ENCODE data around the gene TMEM131.

TMEM131 gene

GRCh38 chr2:97871096-97871780 is 124.5 kb downstream of the TMEM131 start:
- Histone ChIP-seq H3K4me2 (ENCODE audit: low read length) (0 out of 2 replicates have a peak overlapping the region, but pooled peaks have one; percentile 11), H3K9ac (ENCODE audit: low read length) (no peak overlapping the region), H3K27ac (ENCODE audit: low read length) (no peak overlapping the region), H4K20me1 (ENCODE audit: insufficient read depth, low read length) (peaks cover 31% of the 10 kb centered on the region), H3K27me3 (ENCODE audit: low read depth, low read length) (no peaks in the 10 kb centered on the region), H2AFZ (ENCODE audit: low read depth, low read length) (no peak overlapping the region), H3K79me2 (ENCODE audit: low read length) (peaks cover 72% of the 10 kb centered on the region), H3K4me1 (ENCODE audit: low read length) (peaks cover 12% of the 10 kb centered on the region), H3K9me3 (ENCODE audit: insufficient read depth, low read length) (no peaks in the 10 kb centered on the region), H3K36me3 (replicated peaks; ENCODE audit: low read depth, low read length) (peaks cover 20% of the 10 kb centered on the region), H3K4me3 (ENCODE audit: low read length) (no peak overlapping the region)
- no peak for TF ChIP-seq CTCF (IDR thresholded peaks at IDR 0.05; ENCODE audit: low read depth, low read length)

- H2AFZ ChIP-seq (ENCODE audit: low read depth, low read length), result no peak overlapping the region
- no peak overlapping the region for H3K27ac ChIP-seq (ENCODE audit: low read length)
- no peaks in the 10 kb centered on the region for H3K9me3 ChIP-seq (ENCODE audit: insufficient read depth, low read length)
- H3K4me3 ChIP-seq (ENCODE audit: low read length), result no peak overlapping the region
- no peak overlapping the region for H3K9ac ChIP-seq (ENCODE audit: low read length)
- H3K4me1 ChIP-seq (ENCODE audit: low read length), result peaks cover 12% of the 10 kb centered on the region
- H3K4me2 ChIP-seq (ENCODE audit: low read length), result 0 out of 2 replicates have a peak overlapping the region, but pooled peaks have one; percentile 11
- H3K36me3 ChIP-seq (replicated peaks; ENCODE audit: low read depth, low read length), result peaks cover 22% of the 10 kb centered on the region
- no peaks in the 10 kb centered on the region for H3K27me3 ChIP-seq (ENCODE audit: low read depth, low read length)
- peaks cover 66% of the 10 kb centered on the region for H3K79me2 ChIP-seq (ENCODE audit: low read length)
- peaks cover 31% of the 10 kb centered on the region for H4K20me1 ChIP-seq (ENCODE audit: insufficient read depth, low read length)
- TF ChIP-seq EZH2phosphoT487 (IDR thresholded peaks at IDR 0.05; ENCODE audit: low read depth) (no peak), CTCF (IDR thresholded peaks at IDR 0.05; ENCODE audit: low read depth, low read length) (peak; percentile 17; the same call in 1 of the 2 replicates)
These were observed 125.3 kb downstream of the TMEM131 start for GRCh38 chr2:97870396-97870843.

- Histone ChIP-seq H2AFZ (ENCODE audit: low read depth, low read length) (no peak overlapping the region), H3K27ac (ENCODE audit: low read length) (no peak overlapping the region), H3K9me3 (ENCODE audit: insufficient read depth, low read length) (no peaks in the 10 kb centered on the region), H3K4me2 (ENCODE audit: low read length) (no peak overlapping the region), H3K4me3 (ENCODE audit: low read length) (no peak overlapping the region), H3K27me3 (ENCODE audit: low read depth, low read length) (no peaks in the 10 kb centered on the region), H3K4me1 (ENCODE audit: low read length) (peaks cover 12% of the 10 kb centered on the region), H3K9ac (ENCODE audit: low read length) (no peak overlapping the region), H3K79me2 (ENCODE audit: low read length) (peaks cover 66% of the 10 kb centered on the region), H3K36me3 (replicated peaks; ENCODE audit: low read depth, low read length) (peaks cover 23% of the 10 kb centered on the region), H4K20me1 (ENCODE audit: insufficient read depth, low read length) (peaks cover 34% of the 10 kb centered on the region)
- TF ChIP-seq CTCF (IDR thresholded peaks at IDR 0.05; ENCODE audit: low read depth, low read length) (no peak), EZH2phosphoT487 (IDR thresholded peaks at IDR 0.05; ENCODE audit: low read depth) (no peak)
These were observed 125.9 kb downstream of the TMEM131 start for GRCh38 chr2:97869722-97870346.

GRCh38 chr2:97868986-97869721 is 126.6 kb downstream of the TMEM131 start:
- no peak overlapping the region for H2AFZ ChIP-seq (ENCODE audit: low read depth, low read length)
- no peak overlapping the region for H3K4me2 ChIP-seq (ENCODE audit: low read length)
- no peak overlapping the region for H3K9ac ChIP-seq (ENCODE audit: low read length)
- H3K27me3 ChIP-seq (ENCODE audit: low read depth, low read length), result no peaks in the 10 kb centered on the region
- TF ChIP-seq EZH2phosphoT487 (IDR thresholded peaks at IDR 0.05; ENCODE audit: low read depth) (no peak), CTCF (IDR thresholded peaks at IDR 0.05; ENCODE audit: low read depth, low read length) (no peak)
- H3K27ac ChIP-seq (ENCODE audit: low read length), result no peak overlapping the region
- H3K36me3 ChIP-seq (replicated peaks; ENCODE audit: low read depth, low read length), result peaks cover 23% of the 10 kb centered on the region
- H4K20me1 ChIP-seq (ENCODE audit: insufficient read depth, low read length), result peaks cover 36% of the 10 kb centered on the region
- H3K4me1 ChIP-seq (ENCODE audit: low read length), result peaks cover 12% of the 10 kb centered on the region
- H3K9me3 ChIP-seq (ENCODE audit: insufficient read depth, low read length), result no peaks in the 10 kb centered on the region
- H3K79me2 ChIP-seq (ENCODE audit: low read length), result peaks cover 64% of the 10 kb centered on the region
- H3K4me3 ChIP-seq (ENCODE audit: low read length), result no peak overlapping the region

All from OCI-LY3 (cell line).